Right lobe of liver (tissue), 6 donors: ENCODE data around the gene MARK2. TPM values are rescaled to one million over a fixed set of nuclear protein-coding genes. Genes with fewer than 3 reads are reported as not detected.
A peak's percentile ranks its signal among the peaks of the same experiment; 100 is the strongest.

ENCODE experiments used
- ATAC-seq, 4 donors: fragments of 200-7000 bp; cut with Tn5 transposase; one replicate each; pipeline ENCODE4 v1.9.1; 2020; ENCODE audit warnings: mild to moderate bottlenecking in 4 of 4, moderate library complexity in 4 of 4
- DNase-seq, 3 donors: peaks; one replicate each; pipeline ENCODE4 v3.0.0-alpha.2; 2020
- H3K27ac ChIP-seq, 3 donors: fragments of 200-600 bp; one replicate each; pipeline ENCODE4 v1.8.0; 2022
- H3K27me3 ChIP-seq, 2 donors: fragments of 200-600 bp; one replicate each; pipeline ENCODE4 v1.8.0; 2022
- H3K36me3 ChIP-seq, 4 donors: fragments of 200-600 bp; sonication (generic) in 1 of 4; one replicate each; pipeline versions ENCODE4 v1.5.1 to v1.8.0; 2017 to 2022; ENCODE audit warnings: control low read depth in 1 of 4
- H3K4me1 ChIP-seq, 4 donors: fragments of 200-600 bp; sonication (generic) in 1 of 4; one replicate each; pipeline versions ENCODE4 v1.5.1 to v1.8.0; 2017 to 2022; ENCODE audit warnings: control low read depth in 1 of 4
- H3K4me3 ChIP-seq, 3 donors: fragments of 200-600 bp; one replicate each; pipeline ENCODE4 v1.8.0; 2022
- H3K9me3 ChIP-seq, 4 donors: fragments of 200-600 bp; sonication (generic) in 1 of 4; one replicate each; pipeline versions ENCODE4 v1.5.1 to v1.8.0; 2017 to 2022; ENCODE audit warnings: control low read depth in 1 of 4
- CTCF ChIP-seq, 4 donors: fragments of 200-600 bp in 3 of 4; fragments of 450-650 bp in 1 of 4; IDR thresholded peaks; one replicate each; pipeline versions ENCODE4 v1.5.1 to v1.8.0; 2016 to 2022; ENCODE audit warnings: antibody characterized with exemption in 4 of 4, mild to moderate bottlenecking in 2 of 4
- POLR2A ChIP-seq: fragments of 450-650 bp; IDR thresholded peaks from one replicate; pipeline ENCODE4 v1.6.1; 2017; ENCODE audit warnings: antibody characterized with exemption, mild to moderate bottlenecking
- WGBS: methylation state at CpG from one replicate; pipeline ENCODE4 v1.1.6; 2018; ENCODE audit warnings: low coverage, low lambda C conversion rate; ENCODE audit not compliant: insufficient coverage; ENCODE audit errors: missing lambda C conversion rate; 5-methylcytosine and 5-hydroxymethylcytosine counted together
- intact Hi-C, 2 donors: fragments of 100-400 bp; cut with DNase I; formaldehyde crosslinking; loops; one replicate each; pipeline versions ENCODE4 v1.11.2 to v1.14.1; 2022
- total RNA-seq, 6 experiments: library from RNA; depleted of rRNA in 2 of 6; stranded (reverse); fragments of >200 nt in 2 of 6; fragmentation: NEBNext Ultra II Directional in 3 of 6; extraction: Animal tissue kit (Norgen Biotek cat#: 25700) in 3 of 6; gene quantifications; one replicate each; pipeline versions ENCODE4 v1.1.0 to v1.2.4, GENCODE V29; 2016 to 2023
- donor health status: DM: no; HTN: yes; CAD: no.
- donor health status: DM: no; HTN: no; CAD: no.
- donor health status: DM: no; HTN: no; CAD: no.
- donor health status: DM: no; HTN: yes; CAD: no.
- donor health status: DM: no; HTN: yes; CAD: no.

Gene MARK2
- total RNA-seq, 6 experiments from 2014 or later = 10.6 to 14.8 (median 12.2) TPM

- DNase-seq (no peak), ATAC-seq (no peak)
- Histone ChIP-seq H3K36me3 (no peaks in the 10 kb centered on the region), H3K4me3 (no peak overlapping the region), H3K9me3 (no peaks in the 10 kb centered on the region), H3K4me1 (peaks cover 0 to 38% (median 9%) of the 10 kb centered on the region in 4 donors), H3K27me3 (no peaks in the 10 kb centered on the region), H3K27ac (no peak overlapping the region)
- WGBS = 51% methylated on average over 6 of the region's 6 CpGs
- intact Hi-C loops = no loop called here
- no peak for TF ChIP-seq CTCF (IDR thresholded peaks at IDR 0.05)
- no peak for TF ChIP-seq POLR2A
Measured at GRCh38 chr11:63874511-63874910, 35.6 kb downstream of the MARK2 start.

- Histone ChIP-seq H3K27ac (no peak overlapping the region), H3K4me3 (no peak overlapping the region), H3K4me1 (peaks cover 0 to 29% (median 9%) of the 10 kb centered on the region in 4 donors), H3K27me3 (no peaks in the 10 kb centered on the region), H3K36me3 (no peaks in the 10 kb centered on the region), H3K9me3 (no peaks in the 10 kb centered on the region)
- 81% methylated on average over 3 of the region's 8 CpGs for WGBS
- ATAC-seq (no peak), DNase-seq (no peak)
- intact Hi-C loops = no loop called here
- TF ChIP-seq POLR2A (no peak), CTCF (IDR thresholded peaks at IDR 0.05) (no peak)
Measured at GRCh38 chr11:63875506-63876065, 36.7 kb downstream of the MARK2 start.

- H3K27me3 ChIP-seq = no peaks in the 10 kb centered on the region
- H3K4me3 ChIP-seq = no peak overlapping the region
- ATAC-seq (no peak), DNase-seq (no peak)
- intact Hi-C loops = no loop called here
- H3K36me3 ChIP-seq = no peaks in the 10 kb centered on the region
- no peak overlapping the region for H3K27ac ChIP-seq
- no peaks in the 10 kb centered on the region for H3K9me3 ChIP-seq
- peaks cover 0 to 25% (median 9%) of the 10 kb centered on the region in 4 donors for H3K4me1 ChIP-seq
- WGBS = 96% methylated on average over 5 of the region's 6 CpGs
- TF ChIP-seq CTCF (IDR thresholded peaks at IDR 0.05) = no peak
Measured at GRCh38 chr11:63876616-63877015, 37.7 kb downstream of the MARK2 start.

GRCh38 chr11:63877658-63878241, 38.8 kb downstream of the MARK2 start:
- TF ChIP-seq CTCF (IDR thresholded peaks at IDR 0.05) = no peak
- intact Hi-C loops = no loop called here
- H3K36me3 ChIP-seq = no peaks in the 10 kb centered on the region
- no peak overlapping the region for H3K27ac ChIP-seq
- peak in 2 of 4 donors; percentile 9 to 28 for ATAC-seq
- DNase-seq = no peak
- H3K4me1 ChIP-seq = peaks cover 0 to 19% (median 7%) of the 10 kb centered on the region in 4 donors
- no CpG with 5 or more reads among the region's 6 CpGs for WGBS
- no peak overlapping the region for H3K4me3 ChIP-seq
- H3K9me3 ChIP-seq = no peaks in the 10 kb centered on the region
- H3K27me3 ChIP-seq = no peaks in the 10 kb centered on the region
